ENCODE data around the gene NFIB.

The NFIB gene

GRCh38 chr9:14345354-14346230 is 31.7 kb upstream of the NFIB start:
- DNase-seq (ENCODE audit: low read depth in 4 of 4, low spot score in 1 of 4) = no peak

- DNase-seq (ENCODE audit: low read depth in 4 of 4, low spot score in 1 of 4) = no peak
Observed at GRCh38 chr9:14344941-14345353, 31.0 kb upstream of the NFIB start.

GRCh38 chr9:14344053-14344524 is 30.1 kb upstream of the NFIB start:
- DNase-seq (ENCODE audit: low read depth in 4 of 4, low spot score in 1 of 4) = no peak

- no peak for DNase-seq (ENCODE audit: low read depth in 4 of 4, low spot score in 1 of 4)
Observed at GRCh38 chr9:14343261-14344031, 29.5 kb upstream of the NFIB start.

GRCh38 chr9:14342736-14343135 is 28.8 kb upstream of the NFIB start:
- DNase-seq (ENCODE audit: low read depth in 4 of 4, low spot score in 1 of 4) = no peak

GRCh38 chr9:14341437-14342122 is 27.6 kb upstream of the NFIB start:
- DNase-seq (ENCODE audit: low read depth in 4 of 4, low spot score in 1 of 4) = no peak

- no peak for DNase-seq (ENCODE audit: low read depth in 4 of 4, low spot score in 1 of 4)
Observed at GRCh38 chr9:14340994-14341393, 27.1 kb upstream of the NFIB start.

- DNase-seq (ENCODE audit: low read depth in 4 of 4, low spot score in 1 of 4) = no peak
Observed at GRCh38 chr9:14340219-14340873, 26.4 kb upstream of the NFIB start.

GRCh38 chr9:14339746-14340145 is 25.8 kb upstream of the NFIB start:
- DNase-seq (ENCODE audit: low read depth in 4 of 4, low spot score in 1 of 4) = no peak

GRCh38 chr9:14337615-14338014 is 23.7 kb upstream of the NFIB start:
- no peak for DNase-seq (ENCODE audit: low read depth in 4 of 4, low spot score in 1 of 4)

GRCh38 chr9:14336244-14336643 is 22.3 kb upstream of the NFIB start:
- DNase-seq (ENCODE audit: low read depth in 4 of 4, low spot score in 1 of 4) = no peak

- DNase-seq (ENCODE audit: low read depth in 4 of 4, low spot score in 1 of 4) = no peak
Observed at GRCh38 chr9:14331120-14331519, 17.2 kb upstream of the NFIB start.

- DNase-seq (ENCODE audit: low read depth in 4 of 4, low spot score in 1 of 4) = no peak
Observed at GRCh38 chr9:14327036-14327435, 13.1 kb upstream of the NFIB start.

- no peak for DNase-seq (ENCODE audit: low read depth in 4 of 4, low spot score in 1 of 4)
Observed at GRCh38 chr9:14326264-14326826, 12.4 kb upstream of the NFIB start.

GRCh38 chr9:14325147-14325546 is 11.2 kb upstream of the NFIB start:
- DNase-seq (ENCODE audit: low read depth in 4 of 4, low spot score in 1 of 4) = no peak

GRCh38 chr9:14323985-14324650 is 10.2 kb upstream of the NFIB start:
- DNase-seq (ENCODE audit: low read depth in 4 of 4, low spot score in 1 of 4) = no peak

GRCh38 chr9:14323083-14323971 is 9.4 kb upstream of the NFIB start:
- no peak for DNase-seq (ENCODE audit: low read depth in 4 of 4, low spot score in 1 of 4)

GRCh38 chr9:14322211-14323082 is 8.5 kb upstream of the NFIB start:
- DNase-seq (ENCODE audit: low read depth in 4 of 4, low spot score in 1 of 4) = peak; percentile 27 to 75 (median 52)
